HG02884 (cell line): ENCODE measurements around the gene TECTA.
"Not testable (repeated sequence)": the region's sequence is repeated elsewhere in the genome, so short reads cannot be mapped to it uniquely, and the experiment has no call there.

Source experiments
- ATAC-seq: cut with Tn5 transposase; IDR thresholded peaks from one replicate; pipeline ENCODE4 v1.9.1; 2021; ENCODE audit warnings: mild to moderate bottlenecking, moderate library complexity; ENCODE audit not compliant: unreplicated experiment

TECTA gene

DNA sequence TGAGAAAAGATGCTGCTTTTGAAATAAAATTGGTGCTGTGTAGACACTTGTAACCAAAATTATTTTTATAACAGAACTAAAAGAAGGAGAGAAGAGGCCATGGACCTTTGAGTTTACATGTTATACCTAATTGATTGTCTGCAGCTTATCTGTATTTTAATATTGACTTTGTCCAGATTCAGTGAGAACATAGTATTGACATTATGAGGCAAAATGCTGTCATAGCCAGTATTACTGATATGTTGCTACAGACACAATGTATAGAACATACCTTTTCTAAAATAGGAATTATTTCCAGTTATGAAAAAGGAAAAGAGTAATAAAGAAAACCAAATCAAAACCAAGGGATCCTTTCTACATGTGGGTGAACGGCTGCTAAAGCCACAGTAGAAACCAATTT is 11.5 kb upstream of the TECTA start:
- no peak for ATAC-seq

DNA sequence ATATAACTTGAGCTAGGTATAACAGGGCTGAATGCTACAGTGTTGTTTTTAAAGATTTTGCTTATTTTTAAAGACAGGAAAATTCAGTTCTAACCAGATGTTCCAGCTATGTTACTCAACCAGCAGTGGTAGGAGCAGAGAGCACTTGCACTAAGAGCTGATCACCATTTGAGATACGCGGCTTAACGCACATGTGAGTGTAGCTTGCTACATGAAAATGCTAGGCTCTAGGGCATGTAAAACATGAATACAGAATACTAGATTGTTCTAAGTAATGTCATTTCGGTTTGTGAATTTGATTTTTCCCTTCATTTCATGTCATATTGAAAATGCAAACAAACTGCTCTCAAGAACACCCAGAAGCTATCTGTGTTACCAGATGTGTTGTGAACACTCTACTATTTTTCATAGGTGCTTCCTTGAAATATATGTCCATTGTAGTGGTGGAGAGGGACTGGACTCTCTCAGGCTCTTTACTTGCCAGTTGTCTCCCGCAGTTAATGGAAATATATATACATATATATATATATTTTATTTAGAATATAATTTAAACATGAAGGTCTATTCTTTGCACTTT is 10.8 kb upstream of the TECTA start:
- ATAC-seq = no peak

DNA sequence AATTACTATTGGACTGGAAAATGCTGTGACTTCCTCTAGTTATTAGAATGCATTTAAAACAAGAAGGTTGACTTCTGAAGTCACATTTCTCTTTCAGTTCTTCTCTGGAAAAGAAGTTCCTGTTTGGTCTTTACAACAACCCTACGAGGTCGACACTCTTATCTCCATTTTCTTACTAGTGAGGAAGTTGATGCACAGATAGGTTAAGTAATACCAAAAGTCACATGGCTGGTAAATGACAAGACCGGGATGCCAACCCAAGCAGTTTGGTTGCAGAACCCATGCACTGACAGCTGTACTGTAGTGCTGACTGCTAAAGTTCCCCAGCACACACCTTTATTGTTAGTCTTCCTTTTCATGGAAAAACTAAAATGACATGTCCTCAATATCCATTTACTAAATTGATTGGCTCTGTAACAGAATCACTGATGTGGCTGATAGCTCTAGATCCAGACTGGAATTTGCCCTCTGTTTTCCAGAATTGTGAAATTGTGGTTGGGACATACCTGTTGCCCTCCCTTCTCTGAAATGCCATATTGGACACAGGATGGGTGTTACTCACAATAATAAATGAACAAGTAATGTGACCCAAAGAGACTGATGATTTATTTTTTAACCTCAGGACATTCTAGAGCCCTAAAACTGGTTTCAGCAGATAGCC is 9.4 kb upstream of the TECTA start:
- ATAC-seq = no peak

DNA sequence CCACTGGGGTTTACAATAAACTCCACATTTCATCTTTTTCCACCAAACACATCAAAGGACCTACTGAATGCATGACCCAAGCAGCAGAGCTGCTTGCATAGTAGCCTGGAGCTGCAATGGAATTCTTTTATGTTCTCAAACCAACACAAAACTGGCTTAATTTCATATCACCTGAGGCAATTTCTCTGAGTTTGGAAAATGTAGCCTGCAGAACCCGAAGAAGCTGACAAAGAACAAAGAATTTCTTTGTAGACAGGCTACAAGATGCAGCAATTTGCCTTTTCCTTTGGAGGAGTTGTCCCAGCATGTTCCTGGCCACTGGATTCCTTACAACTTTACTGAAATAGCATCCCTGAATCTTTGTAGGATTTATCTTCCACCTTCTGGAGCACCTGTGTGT is 5.5 kb upstream of the TECTA start:
- no peak for ATAC-seq

DNA sequence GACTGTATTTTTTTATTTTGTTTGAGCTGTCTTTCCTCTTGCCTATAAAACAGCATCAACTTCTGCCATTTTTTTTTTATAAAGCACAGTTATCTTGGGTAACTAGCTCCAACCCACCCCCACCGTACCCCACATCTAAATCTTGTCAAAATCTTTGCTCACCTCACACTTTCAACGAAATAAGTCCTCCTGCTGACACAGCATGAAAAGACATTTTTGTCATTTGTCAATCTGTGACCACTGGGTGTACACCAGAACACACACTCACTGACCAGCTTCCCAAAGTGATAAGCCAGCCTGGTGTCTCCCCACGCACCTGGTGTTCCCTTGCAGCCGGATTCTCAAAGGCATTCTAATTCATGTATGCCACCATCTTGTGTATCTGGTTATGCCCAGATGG is 1.7 kb upstream of the TECTA start:
- no peak for ATAC-seq

DNA sequence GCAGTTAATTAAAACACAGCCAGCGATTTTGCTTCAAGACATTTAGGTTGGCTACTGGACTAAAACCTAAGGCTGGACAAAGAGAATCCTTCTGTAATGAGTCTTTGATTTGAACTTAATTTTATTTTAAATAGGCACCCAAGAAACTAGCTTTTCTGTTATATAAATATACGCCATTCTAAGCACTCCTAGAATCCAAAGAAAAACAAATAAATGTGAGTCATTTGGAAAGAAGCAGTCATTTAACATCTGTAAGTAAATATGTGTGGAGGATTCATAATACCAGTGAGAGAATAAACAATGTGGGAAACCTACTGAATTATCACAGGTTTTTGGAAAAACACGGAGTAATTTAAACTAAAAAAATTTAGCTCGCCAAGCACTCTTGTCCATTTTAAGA is 1.2 kb upstream of the TECTA start:
- ATAC-seq = no peak

DNA sequence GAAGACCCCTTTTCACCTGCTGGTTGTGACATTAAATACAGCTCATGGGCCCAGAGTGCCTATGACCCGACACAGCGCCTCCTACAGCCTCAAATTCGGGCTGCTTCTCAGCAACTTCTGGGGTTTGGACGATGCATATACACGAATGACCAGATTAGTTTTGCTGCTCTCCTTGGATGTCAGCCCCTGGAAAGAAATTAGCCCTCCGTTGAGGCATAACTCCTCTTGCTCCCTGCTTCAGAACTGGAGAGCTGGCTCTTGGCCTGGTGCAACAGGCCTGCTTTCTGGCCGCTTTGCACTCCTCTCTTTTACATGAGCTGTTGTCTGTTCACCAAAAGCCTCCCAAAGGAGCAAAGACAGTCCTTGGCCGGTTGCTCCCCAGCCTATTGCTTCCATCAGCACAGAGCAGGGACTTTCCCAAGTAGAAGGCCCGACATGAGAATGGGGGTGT is 3.3 kb downstream of the TECTA start:
- ATAC-seq = no peak

DNA sequence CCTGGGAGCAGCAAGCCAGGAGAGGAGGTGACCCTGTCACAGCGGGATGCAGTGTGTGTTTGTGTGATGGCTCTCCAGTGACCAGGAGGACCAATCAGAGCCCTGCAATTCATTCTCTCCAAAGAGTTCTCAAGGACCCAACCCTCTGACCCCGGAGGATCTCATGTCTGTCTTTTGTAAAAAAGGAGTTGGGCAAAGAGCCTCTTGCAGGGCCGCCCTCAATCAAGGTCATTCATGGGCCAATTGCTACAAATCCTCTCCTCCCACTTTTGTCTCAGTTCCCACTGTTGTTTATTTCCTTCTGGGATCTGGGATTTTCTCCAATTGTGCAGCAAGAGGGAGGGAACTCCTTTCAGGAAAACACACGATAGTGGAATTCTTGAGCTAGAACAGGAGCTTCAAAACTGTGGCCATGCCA is 4.0 kb downstream of the TECTA start:
- no peak for ATAC-seq

DNA sequence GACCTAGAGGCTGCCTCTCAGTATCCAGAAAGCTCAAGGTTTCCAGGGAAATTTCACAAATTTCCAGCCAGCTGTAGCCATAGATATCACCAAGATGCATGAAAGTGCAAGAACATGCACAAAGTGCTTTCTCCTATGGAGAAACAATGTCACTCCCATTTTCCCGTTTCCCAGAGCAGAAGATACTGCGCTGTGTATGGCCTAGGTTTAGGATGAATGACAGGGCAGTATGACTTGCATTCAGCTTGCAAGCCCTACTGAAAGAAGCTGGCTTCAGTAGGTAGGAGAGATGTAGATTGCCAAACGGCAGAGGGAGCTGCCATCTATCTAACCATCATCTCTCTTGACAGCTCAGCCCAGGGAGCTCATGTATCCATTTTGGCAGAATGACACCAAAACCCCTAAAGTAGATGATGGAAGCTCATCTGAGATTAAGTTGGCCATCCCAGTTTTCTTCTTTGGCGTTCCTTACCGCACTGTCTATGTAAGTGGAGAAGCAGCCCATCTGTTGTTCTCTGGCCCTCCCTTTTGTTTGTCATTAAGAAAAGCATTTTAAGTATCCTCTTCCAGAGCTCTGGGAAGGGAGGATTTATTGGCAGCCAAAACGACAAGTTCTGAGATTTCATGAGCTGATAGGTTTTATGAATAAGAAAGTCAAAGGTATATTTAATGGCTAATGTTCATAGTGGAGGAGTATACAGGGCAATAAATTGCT is 4.6 kb downstream of the TECTA start:
- ATAC-seq = no peak

DNA sequence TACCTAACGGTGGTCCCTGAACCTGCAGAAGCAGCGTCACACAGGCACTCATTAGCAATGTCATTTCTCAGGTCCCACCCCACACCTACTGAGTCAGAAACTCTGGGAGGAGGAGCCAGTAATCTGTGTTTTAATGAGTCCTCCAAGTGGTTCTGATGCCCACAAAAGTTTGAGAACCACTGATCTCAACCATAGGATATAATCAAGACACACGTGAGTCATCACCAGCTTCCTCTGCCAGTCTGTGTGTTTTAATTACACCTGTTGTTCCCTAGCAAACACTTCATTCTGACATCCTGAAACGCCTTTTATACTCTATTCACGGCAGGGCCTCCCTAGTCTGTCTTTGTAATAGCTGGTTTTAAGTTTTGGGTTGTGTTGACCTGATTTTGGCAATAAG is 5.8 kb downstream of the TECTA start:
- ATAC-seq = no peak

DNA sequence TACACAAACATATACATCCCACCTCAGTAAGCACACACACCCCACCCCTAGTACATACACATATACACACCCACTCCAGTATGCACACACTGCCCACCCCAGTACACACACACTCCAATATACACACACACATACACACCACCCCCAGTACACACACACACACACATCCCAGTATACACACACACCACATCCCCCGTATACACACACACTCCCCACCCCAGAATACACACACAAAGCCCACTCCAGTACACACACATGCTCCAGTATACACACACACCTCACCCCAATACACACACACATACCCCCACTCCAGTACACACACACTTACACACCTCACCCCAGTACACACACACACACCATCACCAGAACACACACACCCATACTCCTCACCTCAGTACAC is 7.4 kb downstream of the TECTA start:
- ATAC-seq = no peak

DNA sequence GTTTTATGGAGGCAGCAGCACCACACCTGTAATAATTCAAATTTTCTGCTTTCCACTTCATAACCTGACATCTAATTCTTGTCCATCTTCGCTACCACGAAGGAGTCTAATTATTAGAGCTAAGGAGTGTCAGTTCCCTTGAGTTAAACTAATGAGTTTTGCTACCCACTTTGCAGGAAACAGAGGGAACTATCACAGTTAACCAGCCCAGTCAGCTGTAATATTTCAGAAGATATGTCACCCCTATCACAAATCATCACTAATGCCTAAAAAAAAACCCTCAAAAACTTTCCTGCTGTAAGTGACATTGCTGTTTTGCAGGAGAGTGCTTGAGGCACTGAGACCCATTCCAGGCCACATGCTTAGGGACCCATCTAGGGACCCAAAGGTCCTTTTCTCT is 8.4 kb downstream of the TECTA start:
- ATAC-seq = no peak

DNA sequence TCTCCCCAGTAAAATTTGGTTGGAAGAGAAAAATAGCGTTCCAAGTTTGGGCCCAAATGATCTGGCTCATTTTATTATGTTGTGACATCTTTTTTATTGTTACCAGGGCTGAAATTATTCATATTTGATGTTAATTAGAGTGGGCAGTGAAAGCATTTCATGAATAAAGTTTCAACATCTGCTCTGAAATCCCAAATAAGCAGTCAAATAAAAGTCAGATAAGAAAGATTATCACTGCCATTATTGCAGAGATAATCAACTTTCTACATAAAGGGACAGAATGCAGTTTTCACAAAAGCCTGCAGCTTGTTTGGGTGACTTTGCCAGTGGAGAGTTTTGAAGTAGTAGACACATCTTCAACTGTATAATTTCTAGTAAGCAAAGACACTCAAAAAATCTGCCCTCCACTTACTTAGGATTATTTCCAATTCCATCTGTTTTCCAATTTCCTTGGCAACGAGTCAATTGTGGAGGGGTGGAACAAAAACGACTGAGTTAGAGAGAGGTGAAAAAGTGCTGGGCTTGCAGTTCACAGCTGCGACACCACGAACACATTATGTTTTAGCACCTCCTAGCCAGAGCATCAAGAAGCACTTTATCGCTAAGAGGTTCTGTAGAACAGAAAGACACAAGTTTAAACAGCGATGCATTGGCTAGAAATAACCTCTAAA is 9.0 kb downstream of the TECTA start:
- no peak for ATAC-seq

DNA sequence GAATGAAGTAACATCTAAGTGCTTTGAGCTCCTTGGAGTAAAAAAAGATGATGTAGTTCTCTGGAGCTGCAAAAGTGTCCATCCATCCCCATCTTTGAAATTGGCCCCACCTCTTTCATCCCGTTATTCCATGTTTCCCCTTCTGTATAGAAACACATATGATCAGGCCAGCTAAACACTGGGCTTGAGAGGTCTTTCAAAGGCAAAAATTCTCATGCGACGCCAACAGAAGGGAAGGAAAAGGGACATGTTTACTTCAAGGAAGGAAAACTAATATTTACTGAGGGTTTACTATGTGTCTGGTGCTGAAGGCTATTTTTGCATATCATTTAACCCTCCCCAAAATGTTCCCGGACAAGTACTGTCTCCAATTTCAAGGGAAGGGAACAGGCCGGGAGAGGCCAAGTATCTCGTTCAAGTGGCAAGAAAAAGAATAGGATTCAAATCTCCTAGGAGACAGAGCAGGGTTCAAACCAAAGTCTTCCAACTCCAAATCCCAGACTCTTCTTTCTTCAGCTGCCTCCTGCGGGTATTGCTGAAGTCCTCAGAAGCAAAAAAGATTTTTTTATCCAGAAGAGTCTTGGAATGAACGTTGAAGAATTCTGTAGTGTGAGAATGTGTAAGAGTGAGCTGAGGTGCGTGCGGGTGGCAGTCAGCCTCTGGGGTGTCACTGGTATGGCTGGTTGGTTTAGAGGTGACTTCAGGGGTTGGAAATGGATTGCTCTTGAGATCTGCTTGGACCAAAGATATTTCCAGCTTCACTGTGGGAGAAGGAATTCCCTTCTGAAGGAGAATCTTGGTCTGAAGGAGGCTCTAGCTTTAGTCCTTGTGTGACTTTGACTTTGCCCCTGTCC is 10.1 kb downstream of the TECTA start:
- ATAC-seq = no peak

DNA sequence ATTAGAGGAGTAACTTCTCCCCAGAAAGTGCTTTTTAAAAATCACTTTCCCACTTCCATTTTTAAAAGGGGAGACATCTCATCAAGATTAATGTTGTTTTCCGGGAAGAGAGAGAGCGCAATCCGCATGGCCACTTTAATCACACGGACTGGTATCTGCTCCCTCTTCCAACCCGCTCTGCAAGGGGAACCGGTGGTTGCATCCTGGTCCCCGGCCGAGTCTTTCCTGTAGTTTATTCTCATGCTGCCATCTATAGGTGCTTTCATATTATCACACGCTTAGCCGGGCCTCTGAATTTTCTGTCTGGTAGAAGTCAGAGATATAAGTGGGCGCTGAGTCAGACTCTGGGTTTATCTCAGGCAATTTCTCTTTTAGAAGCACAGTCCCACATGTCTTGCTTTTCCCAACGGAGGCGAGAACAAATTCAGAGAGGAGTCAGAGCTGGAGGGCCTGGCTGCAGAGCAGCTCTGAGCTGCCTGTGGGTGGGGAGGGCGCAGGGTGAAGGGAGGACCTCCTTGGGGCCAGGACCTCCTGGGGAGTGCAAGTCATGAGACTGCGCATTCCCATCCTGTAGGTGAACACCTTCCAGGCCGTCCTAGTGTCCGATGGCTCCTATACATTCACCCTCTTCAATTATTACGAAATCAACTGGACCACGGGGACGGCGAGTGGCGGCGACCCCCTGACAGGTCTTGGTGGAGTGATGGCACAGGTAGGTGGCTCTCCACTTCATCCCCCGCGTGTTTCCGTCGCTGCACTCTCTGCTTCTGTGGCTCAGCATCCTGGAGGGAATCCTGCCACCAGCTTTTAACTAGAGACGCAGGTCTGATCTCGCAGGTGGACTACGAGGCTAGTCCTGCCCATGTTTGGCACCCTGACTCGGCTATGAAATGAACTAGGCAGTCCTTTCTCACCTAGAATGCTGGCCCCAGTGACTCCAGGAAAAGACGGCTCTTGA is 11.7 kb downstream of the TECTA start:
- no peak for ATAC-seq

DNA sequence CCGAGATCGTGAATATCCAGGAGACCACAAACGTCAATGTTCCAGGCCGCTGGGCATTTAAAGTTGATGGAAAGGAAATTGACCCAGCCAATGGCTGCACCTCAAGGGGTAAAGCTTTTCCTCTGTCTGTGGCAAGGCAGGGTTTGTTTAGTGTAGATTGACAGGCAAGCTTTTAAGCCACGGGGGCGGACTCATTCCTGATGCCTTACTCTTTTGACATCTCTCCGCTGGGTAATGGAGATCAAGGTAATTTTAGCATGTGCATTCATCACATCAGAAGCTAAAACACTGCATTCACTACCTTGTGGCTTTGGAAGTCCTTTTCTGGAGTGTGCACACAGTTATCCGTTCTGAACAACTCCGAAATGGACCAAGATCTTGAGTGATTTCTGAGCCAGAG is 12.6 kb downstream of the TECTA start:
- no peak for ATAC-seq

DNA sequence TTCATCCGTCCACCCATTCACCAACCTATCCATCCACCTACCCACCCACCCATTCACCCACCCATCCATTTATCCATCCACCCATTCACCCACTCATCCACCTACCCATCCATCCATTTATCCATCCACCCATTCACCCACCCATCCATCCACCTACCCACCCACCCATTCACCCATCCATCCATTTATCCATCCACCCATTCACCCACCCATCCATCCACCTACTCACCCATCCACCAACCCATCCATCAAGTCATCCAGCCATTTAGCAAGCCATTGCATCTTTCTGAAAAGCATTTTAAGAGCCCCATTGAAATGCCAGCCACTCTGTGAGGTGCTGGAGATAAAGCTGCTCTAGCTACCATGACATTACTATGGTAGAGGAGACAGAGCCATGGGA is 14.0 kb downstream of the TECTA start:
- not testable (repeated sequence) for ATAC-seq

DNA sequence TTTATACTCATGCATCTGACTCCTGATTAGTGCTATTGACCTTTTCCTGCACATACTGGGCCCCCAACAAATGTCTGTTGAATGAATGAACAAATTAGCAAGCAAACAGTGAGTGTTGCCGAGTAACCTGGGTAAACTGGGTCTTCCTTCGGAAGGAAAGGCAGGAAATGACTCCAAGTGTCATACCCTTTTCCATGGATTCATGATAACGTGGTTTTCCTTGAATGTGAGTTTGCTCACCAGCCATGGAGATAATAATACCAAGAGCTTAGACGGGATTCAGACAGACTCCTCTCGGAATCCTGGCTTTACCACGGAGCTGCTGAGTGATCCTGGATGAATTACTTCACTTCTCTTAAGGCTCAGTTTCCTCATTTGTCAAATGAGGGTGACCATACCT is 16.7 kb downstream of the TECTA start:
- ATAC-seq = no peak

DNA sequence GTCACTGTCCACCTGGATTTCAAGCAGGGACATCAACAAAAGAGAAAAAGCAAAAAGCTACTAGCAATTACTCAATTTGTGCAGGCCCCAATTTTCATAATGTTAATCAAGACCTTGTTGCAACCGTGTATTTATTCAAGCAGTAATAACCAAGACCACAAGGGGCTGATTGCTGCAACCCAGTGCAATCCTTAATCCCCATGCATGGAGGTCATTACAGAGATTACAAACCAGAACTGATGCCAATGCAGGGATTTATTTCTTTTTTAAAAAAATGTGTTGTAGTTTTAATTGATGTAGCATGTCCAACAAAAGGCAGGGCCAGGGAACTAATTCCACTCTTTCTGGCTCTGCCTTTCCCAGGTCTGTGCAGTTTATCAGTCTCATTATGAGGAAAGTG is 18.4 kb downstream of the TECTA start:
- no peak for ATAC-seq

DNA sequence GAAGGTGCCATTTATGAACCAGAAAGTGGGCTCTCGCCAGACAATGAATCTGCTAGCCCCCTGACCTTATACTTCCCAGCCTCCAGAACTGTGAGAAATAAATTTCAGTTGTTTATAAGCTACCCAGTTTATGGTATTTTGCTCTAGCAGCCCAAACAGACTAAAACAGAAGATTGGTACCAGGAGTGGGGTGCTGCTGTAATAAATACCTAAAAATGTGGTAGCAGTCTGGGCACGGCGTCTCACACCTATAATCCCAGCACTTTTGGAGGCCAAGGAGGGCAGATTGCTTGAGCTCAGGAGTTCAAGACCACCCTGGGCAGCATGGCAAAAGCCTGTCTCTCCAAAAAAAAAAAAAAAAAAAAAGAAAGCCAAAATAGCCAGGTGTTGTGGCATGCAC is 21.3 kb downstream of the TECTA start:
- no peak for ATAC-seq
